Endothelial cell of umbilical vein (primary cell): Measurements from ENCODE around the gene ZP4. TPM values are rescaled to one million over a fixed set of nuclear protein-coding genes. Genes with fewer than 3 reads are reported as not detected.

ENCODE experiments used
- BruUV-seq: library from RNA; stranded (reverse); fragments of 400-500 nt; replicated peaks from 2 replicates; lab custom pipeline; 2021; lab: Mats Ljungman, UMichigan
- CTCF ChIA-PET: fragments of 300-600, 350-600 bp; sonication (Branson Sonifier 250); formaldehyde crosslinking; loops from one replicate; lab custom pipeline; 2021; ENCODE audit warnings: antibody characterized with exemption, inconsistent platforms; lab: Charles Lee
- POLR2A ChIA-PET: fragments of 300-600, 350-600 bp; sonication (Branson Sonifier 250); formaldehyde crosslinking; loops from one replicate; lab custom pipeline; 2021; ENCODE audit warnings: antibody characterized with exemption, inconsistent platforms; lab: Charles Lee
- DNase-seq: peaks from one replicate; pipeline ENCODE4 v3.0.0-alpha.2; 2011; ENCODE audit warnings: low read depth, low spot score
- FAIRE-seq: peaks from 2 replicates; lab custom pipeline; 2011; peaks lifted over from hg19 to GRCh38; lab: Jason Lieb, UNC
- H2AFZ ChIP-seq: 2 replicates; pipeline ENCODE4 v1.6.0; 2012; ENCODE audit warnings: low read depth, low read length, control low read depth, inconsistent platforms
- H3K27ac ChIP-seq: 2 replicates; pipeline ENCODE4 v1.5.1; 2011; ENCODE audit warnings: low read depth, mild to moderate bottlenecking, control low read depth, low read length, moderate library complexity; ENCODE audit not compliant: insufficient read depth
- H3K27me3 ChIP-seq, 2 experiments: 2 replicates each; pipeline versions ENCODE4 v1.6.0 to v1.6.1; 2011; ENCODE audit warnings: low read length in 2 of 2, mixed read lengths in 1 of 2; ENCODE audit not compliant: control insufficient read depth in 2 of 2, insufficient read depth in 2 of 2
- H3K36me3 ChIP-seq, 2 experiments: 2 replicates in 1 of 2; 3 replicates in 1 of 2; pipeline ENCODE4 v1.5.1; 2011; ENCODE audit warnings: low read length in 2 of 2, mild to moderate bottlenecking in 1 of 2, moderate library complexity in 1 of 2; ENCODE audit not compliant: control insufficient read depth in 2 of 2, insufficient read depth in 2 of 2; ENCODE audit errors: extremely low read depth in 1 of 2
- H3K4me1 ChIP-seq: 3 replicates; pipeline ENCODE4 v1.5.1; 2011; ENCODE audit warnings: mild to moderate bottlenecking, low read length; ENCODE audit not compliant: control insufficient read depth, insufficient read depth; ENCODE audit errors: extremely low read depth
- H3K4me2 ChIP-seq: 2 replicates; pipeline ENCODE4 v1.6.1; 2011; ENCODE audit warnings: low read length, control low read depth, mixed read lengths; ENCODE audit not compliant: insufficient read depth
- H3K4me3 ChIP-seq, 3 experiments: fragments of 200-600 bp in 1 of 3; sonication (generic), shearing (Covaris generic) in 1 of 3; replicated peaks in 1 of 3; 2 replicates each; pipeline ENCODE4 v1.5.1; 2011 to 2016; ENCODE audit warnings: control low read depth in 3 of 3, low read length in 3 of 3, mild to moderate bottlenecking in 2 of 3, inconsistent platforms in 1 of 3, low read depth in 1 of 3, moderate library complexity in 1 of 3; ENCODE audit not compliant: insufficient read depth in 1 of 3
- H3K79me2 ChIP-seq: 2 replicates; pipeline ENCODE4 v1.6.0; 2012; ENCODE audit warnings: low read length, inconsistent platforms; ENCODE audit not compliant: control insufficient read depth, insufficient read depth
- H3K9ac ChIP-seq: replicated peaks from 2 replicates; pipeline ENCODE3; 2011; ENCODE audit warnings: low read length, control low read depth; ENCODE audit not compliant: insufficient read depth; ENCODE audit errors: extremely low read depth
- H3K9me1 ChIP-seq: replicated peaks from 3 replicates; pipeline ENCODE4 v1.6.0; 2011; ENCODE audit warnings: mild to moderate bottlenecking, low read length; ENCODE audit not compliant: control insufficient read depth, insufficient read depth; ENCODE audit errors: extremely low read depth
- H3K9me3 ChIP-seq: replicated peaks from 2 replicates; pipeline ENCODE4 v1.5.1; 2012; ENCODE audit warnings: low read length, inconsistent platforms; ENCODE audit not compliant: control insufficient read depth, insufficient read depth
- H4K20me1 ChIP-seq: replicated peaks from 2 replicates; pipeline ENCODE3; 2011; ENCODE audit warnings: mild to moderate bottlenecking, low read length; ENCODE audit not compliant: control insufficient read depth, insufficient read depth; ENCODE audit errors: extremely low read depth
- EZH2 ChIP-seq: IDR thresholded peaks from 2 replicates; pipeline ENCODE4 v1.6.1; 2012; ENCODE audit warnings: borderline replicate concordance, low read depth, mild to moderate bottlenecking, moderate library complexity, low read length, inconsistent platforms; ENCODE audit not compliant: severe bottlenecking
- FOS ChIP-seq: IDR thresholded peaks from 2 replicates; pipeline ENCODE4 v1.6.1; 2011; ENCODE audit warnings: mild to moderate bottlenecking, low read length, moderate library complexity, borderline replicate concordance; ENCODE audit not compliant: insufficient read depth
- GATA2 ChIP-seq: IDR thresholded peaks from 2 replicates; pipeline ENCODE4 v1.7.0; 2011; ENCODE audit warnings: low read depth, mild to moderate bottlenecking, moderate library complexity, mixed read lengths, low read length; ENCODE audit not compliant: insufficient read length, insufficient read depth
- JUN ChIP-seq: IDR thresholded peaks from 2 replicates; pipeline ENCODE4 v1.6.1; 2011; ENCODE audit warnings: borderline replicate concordance, low read depth; ENCODE audit not compliant: insufficient read length, insufficient read depth
- MYC ChIP-seq: IDR thresholded peaks from one replicate; pipeline ENCODE4 v1.6.1; 2011; ENCODE audit warnings: mild to moderate bottlenecking, low read depth, low read length
- POLR2A ChIP-seq: IDR thresholded peaks from 2 replicates; pipeline ENCODE4 v1.6.1; 2012; ENCODE audit warnings: low read depth, mild to moderate bottlenecking, control low read depth, low read length
- POLR2AphosphoS5 ChIP-seq: IDR thresholded peaks from 2 replicates; pipeline ENCODE4 v1.6.1; 2012; ENCODE audit warnings: low read depth, mild to moderate bottlenecking, control low read depth, low read length, moderate library complexity; ENCODE audit not compliant: insufficient read depth
- dilution Hi-C: fragments of 300-500 bp; cut with MboI; formaldehyde crosslinking; loops from one replicate; pipeline ENCODE4 v1.15.0; 2019; ENCODE audit warnings: low sequenced_read_pairs; ENCODE audit not compliant: extremely low pct_ligation_motif_present
- intact Hi-C: fragments of 100-400 bp; cut with micrococcal nuclease; formaldehyde crosslinking; loops from one replicate; pipeline ENCODE4 v1.10.0; 2022
- polyA plus RNA-seq, 4 experiments: library from polyadenylated mRNA; depleted of rRNA in 3 of 4; stranded (reverse) in 3 of 4; unstranded in 1 of 4; fragments of >200 nt; gene quantifications; 2 replicates each; pipeline versions ENCODE4 v1.2.1 to v1.2.3, GENCODE V29; 2011 to 2012; ENCODE audit warnings: missing spikeins in 1 of 4
- total RNA-seq: library from RNA; stranded (reverse); gene quantifications from 2 replicates; pipeline ENCODE4 v1.2.3, GENCODE V29; 2021
- TF ChIP-seq, protein P1 (sequence below): IDR thresholded peaks from 2 replicates; pipeline ENCODE4 v1.6.1; 2011; ENCODE audit not compliant: insufficient read depth, insufficient read length
- TF ChIP-seq, protein P2 (sequence below), 2 donors: IDR thresholded peaks; 1 replicate in 1 of 2; 2 replicates in 1 of 2; pipeline ENCODE4 v1.5.1; 2011; ENCODE audit warnings: low read length in 2 of 2, mild to moderate bottlenecking in 2 of 2, moderate library complexity in 2 of 2, control low read depth in 1 of 2, inconsistent platforms in 1 of 2, low read depth in 1 of 2; ENCODE audit not compliant: insufficient read depth in 1 of 2; ENCODE audit errors: extremely low read depth in 1 of 2

ZP4 gene
- total and polyA plus RNA-seq, 2 donors (not counting 3 experiments of a cell fraction or from before 2014, with no cell fraction given) = not detected

DNA sequence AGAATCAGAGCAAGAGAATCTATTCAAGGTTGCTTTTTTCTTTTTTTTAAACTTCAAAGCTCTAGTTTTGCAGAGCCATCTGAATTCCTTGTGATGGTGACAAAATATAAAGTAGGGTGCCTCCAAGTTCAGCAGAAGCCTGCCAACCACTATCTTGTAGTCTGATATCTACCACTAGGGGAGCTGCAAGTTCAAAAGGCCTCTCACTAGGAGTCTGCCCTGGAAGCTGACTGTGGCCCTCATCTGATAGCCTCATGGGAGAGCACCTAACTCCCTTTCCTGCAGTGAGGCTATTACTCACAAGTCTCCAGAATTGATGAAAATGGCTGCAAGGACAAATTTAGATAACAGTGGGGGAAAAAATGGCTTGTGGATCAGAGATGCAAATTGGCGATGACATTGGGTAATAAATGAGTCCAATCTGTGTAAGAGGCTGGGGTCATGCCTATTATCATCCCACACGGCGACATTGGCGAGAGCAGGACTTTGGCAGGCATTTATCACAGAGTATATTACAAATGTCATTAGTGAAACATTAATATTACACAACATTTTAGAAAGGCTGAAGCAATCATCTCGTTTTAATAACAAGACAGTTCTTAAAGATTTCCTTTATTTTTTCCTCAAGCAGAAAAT, 10.7 kb upstream of the ZP4 start:
- Histone ChIP-seq H2AFZ (no peak overlapping the region), H3K4me3 (no peak overlapping the region), H4K20me1 (no peaks in the 10 kb centered on the region), H3K27me3 (no peaks in the 10 kb centered on the region), H3K9ac (no peak overlapping the region), H3K9me3 (peaks cover 4% of the 10 kb centered on the region), H3K36me3 (no peaks in the 10 kb centered on the region), H3K4me2 (no peak overlapping the region), H3K79me2 (no peaks in the 10 kb centered on the region), H3K27ac (no peak overlapping the region), H3K4me1 (no peaks in the 10 kb centered on the region), H3K9me1 (no peaks in the 10 kb centered on the region)
- POLR2A ChIA-PET = no interaction called here
- CTCF ChIA-PET = no interaction called here
- dilution Hi-C loops (no loop called here), intact Hi-C loops (no loop called here)
- DNase-seq (no peak), FAIRE-seq (no peak)
- no peak for TF ChIP-seq JUN
- no peak for TF ChIP-seq EZH2
- TF ChIP-seq, protein P1, sequence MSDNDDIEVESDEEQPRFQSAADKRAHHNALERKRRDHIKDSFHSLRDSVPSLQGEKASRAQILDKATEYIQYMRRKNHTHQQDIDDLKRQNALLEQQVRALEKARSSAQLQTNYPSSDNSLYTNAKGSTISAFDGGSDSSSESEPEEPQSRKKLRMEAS = no peak
- no peak for TF ChIP-seq POLR2A
- TF ChIP-seq MYC = no peak
- no peak for TF ChIP-seq FOS
- no peak for TF ChIP-seq POLR2AphosphoS5
- TF ChIP-seq, protein P2, sequence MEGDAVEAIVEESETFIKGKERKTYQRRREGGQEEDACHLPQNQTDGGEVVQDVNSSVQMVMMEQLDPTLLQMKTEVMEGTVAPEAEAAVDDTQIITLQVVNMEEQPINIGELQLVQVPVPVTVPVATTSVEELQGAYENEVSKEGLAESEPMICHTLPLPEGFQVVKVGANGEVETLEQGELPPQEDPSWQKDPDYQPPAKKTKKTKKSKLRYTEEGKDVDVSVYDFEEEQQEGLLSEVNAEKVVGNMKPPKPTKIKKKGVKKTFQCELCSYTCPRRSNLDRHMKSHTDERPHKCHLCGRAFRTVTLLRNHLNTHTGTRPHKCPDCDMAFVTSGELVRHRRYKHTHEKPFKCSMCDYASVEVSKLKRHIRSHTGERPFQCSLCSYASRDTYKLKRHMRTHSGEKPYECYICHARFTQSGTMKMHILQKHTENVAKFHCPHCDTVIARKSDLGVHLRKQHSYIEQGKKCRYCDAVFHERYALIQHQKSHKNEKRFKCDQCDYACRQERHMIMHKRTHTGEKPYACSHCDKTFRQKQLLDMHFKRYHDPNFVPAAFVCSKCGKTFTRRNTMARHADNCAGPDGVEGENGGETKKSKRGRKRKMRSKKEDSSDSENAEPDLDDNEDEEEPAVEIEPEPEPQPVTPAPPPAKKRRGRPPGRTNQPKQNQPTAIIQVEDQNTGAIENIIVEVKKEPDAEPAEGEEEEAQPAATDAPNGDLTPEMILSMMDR (IDR thresholded peaks at IDR 0.05; ENCODE audit: extremely low read depth in 1 of 2, insufficient read depth in 1 of 2, low read depth in 1 of 2, low read length in 2 of 2) = no peak
- no peak for TF ChIP-seq GATA2
- BruUV-seq = no TSS peak
